GM21367 (cell line): Measurements from ENCODE around the gene HNRNPUL2.
A peak's percentile ranks its signal among the peaks of the same experiment; 100 is the strongest.

ENCODE experiments used
- ATAC-seq: cut with Tn5 transposase; IDR thresholded peaks from one replicate; pipeline ENCODE4 v1.9.1; 2021; ENCODE audit not compliant: unreplicated experiment

The HNRNPUL2 gene

DNA sequence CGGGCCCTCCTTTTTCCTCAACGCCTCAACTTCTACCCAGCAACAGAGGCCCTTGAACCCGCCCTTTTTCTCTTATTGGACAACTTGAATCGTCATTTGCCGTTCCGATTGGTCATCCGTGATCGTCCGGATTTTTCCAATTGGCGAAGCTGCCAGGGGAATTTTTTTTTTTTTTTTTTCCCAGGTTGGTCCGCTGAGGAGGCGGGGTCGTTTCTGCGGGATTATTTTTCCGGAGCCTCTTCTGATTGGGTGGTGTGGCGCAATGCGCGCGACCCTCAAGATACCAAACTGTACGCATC, 564 bp upstream of the HNRNPUL2 start:
- peak; percentile 58 for ATAC-seq

DNA sequence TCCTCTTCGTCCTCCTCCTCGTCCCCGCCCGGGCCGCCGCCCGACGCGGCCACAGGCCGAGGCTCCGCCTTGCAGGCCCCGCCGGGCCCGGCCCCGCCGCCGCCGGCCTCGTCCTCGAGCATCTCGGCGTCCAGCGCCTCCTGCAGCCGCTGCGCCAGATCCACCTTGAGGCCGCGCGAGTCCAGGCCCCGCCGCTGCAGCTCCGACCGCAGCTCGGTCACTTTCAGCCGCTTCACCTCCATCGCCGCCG, 417 bp downstream of the HNRNPUL2 start:
- no peak for ATAC-seq

DNA sequence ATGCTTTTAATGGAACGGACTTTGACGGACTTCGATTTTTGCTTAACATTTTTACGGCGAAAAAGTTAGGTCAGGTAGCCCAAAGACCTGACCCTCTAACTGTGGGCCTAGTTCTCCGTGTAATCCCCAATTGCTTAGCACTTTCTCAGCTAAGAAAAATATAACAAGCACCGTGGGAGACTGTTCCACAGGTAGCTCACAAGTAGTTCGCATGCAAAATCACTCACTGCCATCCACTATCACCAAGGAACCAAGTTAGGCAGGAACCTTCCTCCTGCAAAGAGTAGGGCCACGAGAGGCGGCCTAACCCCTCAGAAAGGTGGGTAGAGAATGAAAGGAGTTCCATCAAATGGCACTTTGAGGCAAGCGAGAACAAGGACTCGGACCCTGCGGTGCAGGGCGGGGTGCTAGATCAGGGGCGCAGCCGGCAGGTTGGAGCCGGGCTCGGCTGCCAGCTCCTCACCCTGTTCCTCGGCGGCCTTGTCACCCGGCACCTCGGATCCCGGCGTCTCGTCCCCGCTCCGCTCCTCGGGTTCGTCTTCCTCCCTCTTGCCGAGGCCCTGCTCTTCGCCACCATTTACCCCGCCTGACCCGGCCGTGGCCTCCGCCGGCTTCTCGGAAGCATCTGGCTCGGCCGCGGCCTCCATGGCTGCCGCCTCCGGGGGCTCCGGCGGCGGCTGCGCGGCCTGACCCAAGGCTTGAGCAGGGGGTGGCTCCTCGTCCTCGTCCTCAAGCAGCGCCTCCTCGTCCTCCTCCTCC, 922 bp downstream of the HNRNPUL2 start:
- no peak for ATAC-seq

DNA sequence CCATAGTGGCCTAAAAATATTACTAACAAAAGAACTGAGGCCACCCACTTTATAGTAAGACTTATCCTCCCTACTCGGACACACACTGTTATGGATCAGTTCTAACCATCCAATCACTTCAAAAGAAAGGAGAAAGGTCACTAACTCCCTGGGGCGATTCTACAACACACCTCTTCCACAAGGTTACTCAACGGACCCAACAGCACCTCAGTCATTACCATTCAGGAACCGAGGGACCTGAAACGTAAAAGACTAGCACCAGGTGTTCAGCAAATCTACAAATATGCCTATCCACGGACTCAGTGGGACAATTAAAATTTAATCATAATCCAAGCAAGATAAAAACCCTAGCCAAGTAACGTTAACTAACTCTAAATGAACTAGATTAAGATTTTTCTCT, 1.6 kb downstream of the HNRNPUL2 start:
- ATAC-seq: no peak

DNA sequence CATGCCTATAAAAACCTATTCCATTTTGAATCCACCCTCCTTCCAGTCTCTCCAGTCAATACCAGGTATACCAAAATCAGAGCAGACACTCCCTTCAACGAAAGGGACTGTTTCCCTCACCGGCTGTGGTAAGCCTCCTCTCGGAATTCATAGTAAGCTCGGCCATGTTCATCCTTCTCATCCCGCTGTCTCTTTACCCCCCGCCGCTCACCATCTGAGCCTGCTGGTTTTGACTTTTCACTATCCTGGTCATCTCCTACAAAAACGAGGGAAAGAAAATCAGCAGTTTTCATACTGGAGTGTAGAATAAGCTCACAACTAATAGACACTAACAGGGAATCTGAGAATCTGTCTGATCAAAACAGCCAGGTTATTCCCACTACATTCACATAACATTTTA, 3.1 kb downstream of the HNRNPUL2 start:
- ATAC-seq: no peak

GRCh38 chr11:62721994-62722393, 5.3 kb downstream of the HNRNPUL2 start:
- no peak for ATAC-seq

GRCh38 chr11:62719302-62719978, 7.8 kb downstream of the HNRNPUL2 start:
- no peak for ATAC-seq

DNA sequence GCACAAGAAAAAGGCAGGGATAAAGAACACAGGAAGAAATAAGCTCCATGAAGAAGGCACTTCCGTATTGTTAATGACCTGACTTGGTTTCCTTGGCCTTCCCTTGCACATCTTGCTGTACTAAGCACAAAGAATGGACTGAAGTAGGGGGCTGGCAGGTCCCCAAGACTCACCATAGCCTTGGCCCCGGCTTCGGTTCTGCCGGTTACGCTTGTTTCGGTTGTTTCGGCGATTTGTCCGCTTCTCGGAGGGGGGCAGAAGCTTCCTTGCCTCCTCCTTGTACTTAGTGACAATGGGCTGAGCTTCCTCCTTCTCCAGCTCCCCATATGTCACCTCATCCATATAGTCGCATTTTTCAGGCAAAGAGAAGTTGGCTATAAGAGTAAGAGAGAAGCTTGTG, 10.4 kb downstream of the HNRNPUL2 start:
- ATAC-seq: no peak

- ATAC-seq: no peak
Measured at GRCh38 chr11:62716206-62716605, 11.1 kb downstream of the HNRNPUL2 start.

GRCh38 chr11:62715150-62716130, 11.8 kb downstream of the HNRNPUL2 start:
- ATAC-seq: no peak

DNA sequence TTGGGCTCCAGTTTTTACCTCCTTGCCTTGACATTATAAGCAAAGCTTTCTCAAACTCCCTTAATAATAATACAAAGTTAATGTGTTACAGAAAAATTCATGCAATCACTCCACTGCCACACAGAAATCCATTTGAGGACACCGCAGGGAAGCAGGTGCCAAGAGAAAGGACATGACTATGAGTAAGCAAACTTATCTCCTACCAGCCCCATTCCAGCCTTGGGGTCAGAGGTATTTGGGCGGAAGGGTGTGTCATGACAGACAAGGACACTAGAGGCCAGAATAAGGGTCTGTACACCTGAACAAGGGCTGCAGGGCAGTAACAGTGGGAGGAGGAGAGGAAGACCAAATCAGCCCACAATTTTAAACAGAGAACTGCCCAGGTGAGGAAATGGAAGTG, 13.9 kb downstream of the HNRNPUL2 start:
- ATAC-seq: no peak

GRCh38 chr11:62712861-62713260, 14.4 kb downstream of the HNRNPUL2 start:
- ATAC-seq: no peak

DNA sequence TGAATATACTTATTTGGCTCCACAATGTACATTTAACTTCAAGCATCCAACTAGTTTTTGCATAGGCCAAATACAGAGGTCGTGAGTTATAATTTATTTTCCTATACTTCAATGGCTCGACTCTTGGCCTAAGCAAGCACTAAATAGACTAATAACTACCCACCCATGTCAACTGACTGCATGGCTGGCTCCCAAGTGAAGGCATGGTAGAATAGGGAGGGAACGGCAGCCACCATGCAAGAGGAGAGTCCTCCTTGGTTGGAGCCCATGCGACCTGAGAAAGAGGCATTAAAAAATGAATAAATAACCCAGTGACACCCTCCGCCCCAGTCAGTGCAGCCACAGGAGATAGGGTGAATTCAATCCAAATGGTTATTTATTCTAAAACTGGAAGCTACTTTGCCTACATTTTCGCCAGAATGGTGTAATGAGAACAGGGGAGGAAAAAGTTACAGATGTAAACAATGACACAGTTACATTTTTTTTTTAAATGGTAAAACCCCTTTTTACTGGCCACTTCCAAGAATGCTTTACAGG, 14.9 kb downstream of the HNRNPUL2 start:
- no peak for ATAC-seq

DNA sequence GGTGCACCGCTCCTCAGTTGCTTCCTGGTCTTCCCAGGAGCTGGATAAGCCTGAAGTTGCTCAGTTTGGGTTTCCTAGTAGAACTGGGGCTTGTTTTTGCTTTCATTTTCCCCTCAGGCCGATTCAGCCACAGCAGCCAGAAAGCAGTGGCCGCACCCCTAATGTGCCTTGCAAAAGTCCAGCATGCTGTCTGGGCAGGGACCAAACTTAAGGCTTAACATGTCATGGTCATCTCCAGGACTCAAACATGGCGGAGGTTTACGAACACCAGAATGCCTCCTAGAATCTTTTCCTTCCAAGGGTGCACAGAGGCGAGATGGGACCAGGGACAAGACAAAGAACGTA, 17.3 kb downstream of the HNRNPUL2 start:
- ATAC-seq: no peak

- ATAC-seq: peak; percentile 56
Measured at GRCh38 chr11:62709247-62710000, 17.8 kb downstream of the HNRNPUL2 start.

DNA sequence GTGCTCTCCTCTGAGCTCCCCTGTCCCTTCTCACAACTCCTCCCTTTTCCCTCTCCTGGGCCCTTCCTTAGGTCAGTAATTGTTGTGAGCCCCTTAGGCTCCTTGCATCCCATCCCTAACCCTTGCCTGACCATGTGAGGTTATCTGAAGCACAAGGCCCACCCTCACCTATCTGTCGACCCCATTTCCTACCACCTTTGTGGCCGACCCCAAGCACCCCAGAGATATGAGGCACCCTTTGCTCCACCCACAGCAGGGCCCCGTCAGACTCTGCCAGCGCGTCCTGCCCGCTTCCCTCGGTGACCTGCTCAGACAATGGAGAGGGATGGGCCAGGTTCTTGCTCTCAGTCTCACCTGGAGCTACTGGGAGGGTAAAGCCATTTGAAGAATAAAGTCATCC, 18.5 kb downstream of the HNRNPUL2 start:
- ATAC-seq: no peak

GRCh38 chr11:62708392-62708791, 18.9 kb downstream of the HNRNPUL2 start:
- no peak for ATAC-seq

- no peak for ATAC-seq
Measured at GRCh38 chr11:62707277-62707861, 19.9 kb downstream of the HNRNPUL2 start, which contains the start of the genes BSCL2 and GNG3. Gene BSCL2, minus strand, starts transcription at chr11:62707424. Its CDS starts 229 bp downstream, at chr11:62707195. Gene GNG3, plus strand, starts transcription at chr11:62707676. Its CDS starts 620 bp downstream, at chr11:62708296.

DNA sequence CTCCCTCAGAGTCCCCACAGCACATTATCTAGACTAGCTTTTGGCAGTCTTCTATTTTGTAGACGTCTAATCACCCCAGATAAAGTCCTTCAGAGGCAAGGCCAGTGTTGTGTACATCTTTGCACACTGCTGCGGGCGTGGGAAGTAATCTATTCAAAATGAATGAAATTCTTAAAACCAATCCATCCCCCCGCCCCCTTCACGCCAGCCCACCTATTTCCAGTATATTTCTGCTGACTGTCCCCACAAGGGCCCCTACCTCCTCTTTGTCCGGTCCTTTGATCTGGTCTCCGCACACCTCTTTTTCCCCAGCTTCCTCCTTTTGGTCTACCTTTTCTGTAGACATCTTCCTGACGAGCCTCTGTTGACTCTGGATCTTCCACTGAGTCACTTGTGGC, 20.4 kb downstream of the HNRNPUL2 start:
- no peak for ATAC-seq
